ENCODE data around the gene MYO18B.

DNA sequence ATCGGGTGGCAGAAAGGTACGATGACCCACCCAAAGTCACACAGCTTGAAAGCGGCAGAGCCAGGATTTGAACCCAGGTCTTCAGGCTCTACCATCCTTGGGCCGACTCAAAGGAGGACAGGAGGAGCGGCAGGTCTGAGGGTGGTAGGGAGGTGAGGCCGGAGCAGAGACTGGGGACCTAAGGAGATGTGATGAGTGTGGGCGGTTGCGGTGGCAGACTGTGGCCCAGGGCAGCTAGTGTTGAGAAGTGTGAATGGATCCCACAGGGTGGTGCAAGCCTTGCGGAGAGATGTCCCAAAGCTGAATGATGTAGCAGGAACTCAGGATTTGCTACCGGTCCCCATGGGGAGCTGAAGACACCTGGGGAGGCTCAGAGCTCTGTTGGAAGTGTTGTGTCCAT, 180.2 kb downstream of the MYO18B start:
- TF ChIP-seq, protein P1, sequence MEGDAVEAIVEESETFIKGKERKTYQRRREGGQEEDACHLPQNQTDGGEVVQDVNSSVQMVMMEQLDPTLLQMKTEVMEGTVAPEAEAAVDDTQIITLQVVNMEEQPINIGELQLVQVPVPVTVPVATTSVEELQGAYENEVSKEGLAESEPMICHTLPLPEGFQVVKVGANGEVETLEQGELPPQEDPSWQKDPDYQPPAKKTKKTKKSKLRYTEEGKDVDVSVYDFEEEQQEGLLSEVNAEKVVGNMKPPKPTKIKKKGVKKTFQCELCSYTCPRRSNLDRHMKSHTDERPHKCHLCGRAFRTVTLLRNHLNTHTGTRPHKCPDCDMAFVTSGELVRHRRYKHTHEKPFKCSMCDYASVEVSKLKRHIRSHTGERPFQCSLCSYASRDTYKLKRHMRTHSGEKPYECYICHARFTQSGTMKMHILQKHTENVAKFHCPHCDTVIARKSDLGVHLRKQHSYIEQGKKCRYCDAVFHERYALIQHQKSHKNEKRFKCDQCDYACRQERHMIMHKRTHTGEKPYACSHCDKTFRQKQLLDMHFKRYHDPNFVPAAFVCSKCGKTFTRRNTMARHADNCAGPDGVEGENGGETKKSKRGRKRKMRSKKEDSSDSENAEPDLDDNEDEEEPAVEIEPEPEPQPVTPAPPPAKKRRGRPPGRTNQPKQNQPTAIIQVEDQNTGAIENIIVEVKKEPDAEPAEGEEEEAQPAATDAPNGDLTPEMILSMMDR (IDR thresholded peaks at IDR 0.05; ENCODE audit: low read length) = no peak
- TF ChIP-seq EZH2 (optimal IDR thresholded peaks at IDR 0.05; ENCODE audit: low read depth, low read length) (no peak), EZH2phosphoT487 (IDR thresholded peaks at IDR 0.05; ENCODE audit: low read length) (no peak)
